HG03045 (cell line): ENCODE data around the gene STUM.

ENCODE experiments used
- ATAC-seq: cut with Tn5 transposase; IDR thresholded peaks from one replicate; pipeline ENCODE4 v1.9.1; 2021; ENCODE audit warnings: mild to moderate bottlenecking, moderate library complexity; ENCODE audit not compliant: unreplicated experiment

Gene STUM

GRCh38 chr1:226558036-226558650 lies 9.6 kb downstream of the STUM start:
- no peak for ATAC-seq

- ATAC-seq = no peak
Observed at GRCh38 chr1:226560243-226560642, 11.7 kb downstream of the STUM start.

GRCh38 chr1:226562989-226563388 lies 14.4 kb downstream of the STUM start:
- ATAC-seq = no peak

DNA sequence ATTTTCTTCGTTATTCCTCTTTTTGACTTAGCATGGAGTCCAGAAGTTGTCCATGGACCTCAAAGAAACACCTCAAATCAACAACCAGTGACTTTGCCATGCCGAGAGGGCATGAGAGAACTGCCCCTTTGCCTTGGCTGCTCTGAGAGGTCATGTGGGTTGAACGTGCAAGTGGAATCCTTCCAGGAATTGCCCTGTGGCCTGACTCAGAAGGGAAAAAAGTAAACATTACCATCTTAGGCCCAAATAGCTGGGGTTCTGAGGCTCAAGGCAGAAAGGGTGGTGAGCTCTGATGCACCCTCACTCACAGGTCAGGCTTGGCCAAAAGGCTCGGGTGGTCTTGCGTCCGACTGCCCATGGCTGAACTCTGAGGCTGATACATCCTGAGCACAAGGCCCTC lies 15.1 kb downstream of the STUM start:
- ATAC-seq = no peak

DNA sequence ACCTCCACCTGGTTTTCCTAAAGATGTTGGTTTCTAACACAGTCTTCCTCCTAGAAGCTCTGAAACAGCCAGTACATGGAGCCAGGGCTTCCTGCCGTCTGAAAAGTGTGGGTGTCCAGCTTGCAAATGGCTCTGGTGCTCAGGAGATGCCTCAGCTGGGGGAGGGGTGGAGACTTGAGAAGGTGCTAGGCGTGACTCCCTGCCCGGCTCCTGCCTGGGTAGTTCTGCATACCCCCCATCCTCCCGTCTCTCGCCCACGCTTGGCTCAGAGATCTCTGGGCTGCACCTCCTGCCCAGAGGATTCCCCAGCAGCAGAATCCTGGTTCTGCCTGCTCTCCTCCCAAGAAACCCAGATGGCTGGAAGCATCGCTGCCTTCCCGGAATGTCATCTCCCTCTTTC lies 16.9 kb downstream of the STUM start:
- no peak for ATAC-seq

DNA sequence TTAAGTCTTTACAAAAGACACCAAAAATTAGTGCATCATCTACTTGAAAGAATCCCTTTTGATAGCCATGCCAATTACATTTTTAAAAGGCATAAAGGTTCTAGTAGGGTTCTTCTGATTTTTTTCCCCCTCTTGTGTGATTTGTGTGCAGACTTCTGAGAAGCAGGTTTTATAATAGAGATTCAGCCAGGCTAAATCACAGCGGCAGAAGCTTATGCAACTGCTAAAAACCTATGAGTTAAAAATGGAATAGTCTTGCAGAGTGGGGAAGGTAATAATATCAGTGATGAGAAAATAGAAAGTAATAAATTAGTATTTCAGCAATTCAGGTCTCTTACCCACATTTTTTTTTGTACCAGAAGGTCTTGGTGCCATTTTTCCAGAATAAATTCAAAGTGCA lies 17.7 kb downstream of the STUM start:
- no peak for ATAC-seq

DNA sequence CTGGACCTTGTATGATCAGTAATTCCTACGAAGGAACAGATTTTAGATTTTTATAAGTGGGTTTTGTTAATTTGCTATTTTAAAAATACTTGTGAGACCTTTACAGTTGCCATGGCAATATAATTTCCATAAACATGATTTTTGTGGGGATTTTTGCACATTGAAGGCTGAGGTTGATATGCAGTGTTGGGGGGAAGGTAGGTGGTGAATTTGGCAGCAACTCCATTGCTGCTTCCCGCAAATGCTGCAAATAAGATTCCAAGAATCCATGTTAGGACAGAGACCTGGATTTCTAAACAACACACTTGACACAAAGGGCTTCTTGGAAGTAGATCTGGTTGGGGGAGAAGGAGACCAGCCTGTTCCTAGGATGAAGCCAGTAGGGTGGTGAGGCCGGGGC lies 18.2 kb downstream of the STUM start:
- ATAC-seq = no peak

- ATAC-seq = no peak
Observed at GRCh38 chr1:226568077-226568831, 19.7 kb downstream of the STUM start.

- ATAC-seq = no peak
Observed at GRCh38 chr1:226568975-226569741, 20.6 kb downstream of the STUM start.

DNA sequence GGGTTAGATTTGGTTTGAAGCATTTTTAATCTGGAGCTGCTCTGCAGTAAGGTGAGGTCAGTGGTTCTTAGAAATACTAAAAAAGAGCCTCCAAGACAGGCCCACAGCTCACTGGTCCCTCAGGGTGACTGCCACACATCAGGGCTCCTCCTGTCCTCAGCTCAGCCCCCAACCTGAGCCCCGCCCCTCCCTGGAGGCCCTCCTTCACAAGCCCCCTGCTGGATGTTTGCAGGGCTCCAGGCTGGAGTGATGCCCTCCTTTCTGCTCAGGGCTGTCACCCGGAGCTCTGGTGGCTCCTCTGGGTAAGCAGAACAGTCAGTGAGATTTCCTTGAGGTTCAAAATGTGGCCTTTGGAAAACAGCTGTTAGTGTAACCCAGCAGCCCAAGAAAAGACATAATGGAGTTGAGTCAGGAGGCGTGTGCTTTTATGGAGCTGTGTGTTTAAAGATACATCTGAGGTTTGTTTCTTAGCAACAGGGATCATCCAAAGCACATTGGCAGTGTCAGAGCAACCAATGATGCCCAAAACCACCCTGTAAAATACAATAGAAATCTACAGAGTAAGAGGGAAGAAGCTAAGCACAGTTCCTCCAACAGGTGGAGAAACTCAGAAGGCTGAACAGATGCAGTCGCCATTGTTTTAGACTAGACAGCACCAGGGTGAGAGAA lies 21.4 kb downstream of the STUM start:
- ATAC-seq = no peak

GRCh38 chr1:226571893-226572292 lies 23.3 kb downstream of the STUM start:
- no peak for ATAC-seq

DNA sequence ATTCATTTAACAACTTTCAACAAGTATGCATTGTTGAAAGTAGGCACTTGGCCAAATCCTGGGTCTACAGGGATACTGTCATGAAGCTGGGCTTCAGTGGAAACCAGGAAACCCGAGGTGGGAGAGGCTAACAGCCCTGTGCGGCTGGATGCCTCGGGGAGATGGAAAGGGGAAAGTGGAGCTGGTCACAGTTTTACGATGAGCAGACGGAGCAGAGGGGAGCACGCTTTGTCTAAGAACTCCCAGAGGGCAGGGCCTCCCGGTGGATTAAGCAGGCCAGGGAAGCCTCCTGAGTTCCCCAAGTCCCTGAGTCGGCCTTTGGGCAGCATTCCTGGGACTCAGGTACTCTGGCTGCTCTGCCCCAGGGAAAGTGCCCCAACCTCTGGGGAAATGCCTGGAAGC lies 23.8 kb downstream of the STUM start:
- ATAC-seq = no peak

GRCh38 chr1:226574044-226574443 lies 25.5 kb downstream of the STUM start:
- no peak for ATAC-seq

- no peak for ATAC-seq
Observed at GRCh38 chr1:226574591-226575435, 26.2 kb downstream of the STUM start.

GRCh38 chr1:226575436-226575720 lies 26.8 kb downstream of the STUM start:
- no peak for ATAC-seq

- no peak for ATAC-seq
Observed at GRCh38 chr1:226575739-226576378, 27.3 kb downstream of the STUM start.

DNA sequence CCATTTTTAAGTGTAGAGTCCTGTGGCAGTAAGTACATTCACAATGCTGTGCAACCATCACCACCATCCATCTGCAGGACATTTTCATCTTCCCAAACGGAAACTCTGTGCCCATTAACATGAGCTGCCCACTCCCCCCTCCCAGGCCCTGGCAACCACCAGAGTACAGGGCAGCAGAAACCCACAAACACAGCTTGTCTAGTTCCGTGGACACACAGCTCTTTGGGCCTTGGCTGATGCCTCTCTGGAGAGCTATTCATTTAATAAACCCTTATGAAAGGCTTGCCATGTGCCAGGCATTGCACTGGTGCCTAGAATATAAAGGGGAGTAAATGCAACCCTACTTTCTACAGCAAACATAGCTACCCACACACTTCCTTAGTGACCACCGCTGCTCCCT lies 28.0 kb downstream of the STUM start:
- no peak for ATAC-seq

DNA sequence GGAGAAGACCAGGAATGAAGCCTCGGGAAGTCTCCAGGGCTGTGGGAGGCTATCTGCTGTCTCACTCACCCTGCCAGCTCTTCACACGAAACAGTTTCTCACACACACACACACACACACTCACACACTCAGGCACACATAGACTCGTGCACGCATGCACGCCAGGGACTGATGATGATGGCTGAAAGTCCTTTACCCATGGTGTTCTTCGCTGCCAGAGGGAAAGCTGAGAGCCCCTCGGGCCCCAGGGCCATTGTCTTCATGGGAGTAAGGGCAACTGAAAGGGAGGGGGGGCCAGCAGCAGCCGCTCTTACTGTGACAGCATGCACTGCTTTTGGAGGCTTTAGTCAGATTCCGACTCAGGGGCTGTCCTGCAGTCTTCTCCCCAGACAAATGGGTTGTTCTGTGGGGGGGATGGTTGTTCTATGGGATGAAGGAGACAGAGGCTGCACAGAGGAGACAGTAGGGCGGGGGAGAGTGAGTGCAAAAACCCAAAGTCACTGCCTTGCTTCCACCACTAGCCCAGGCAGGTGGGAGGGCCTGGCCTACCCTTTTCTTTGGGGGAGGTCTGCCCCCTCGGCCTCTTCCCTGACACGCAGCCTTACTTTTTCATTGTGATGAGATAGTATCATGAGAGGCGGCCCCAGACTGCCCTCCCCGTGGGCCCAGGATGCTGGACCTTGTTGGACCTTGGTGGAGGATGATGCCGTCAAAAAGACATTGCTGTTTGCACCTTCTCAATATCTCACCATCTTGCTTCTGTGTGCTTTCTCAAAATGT lies 29.0 kb downstream of the STUM start:
- no peak for ATAC-seq

GRCh38 chr1:226578946-226579578 lies 30.5 kb downstream of the STUM start:
- ATAC-seq = no peak
